A549 (cell line): ENCODE results near the gene RIMBP2.

Source experiments
- CEBPB ChIP-seq, 2 experiments: fragments of >200 bp in 1 of 2; sonication (Bioruptor Twin) in 1 of 2; formaldehyde crosslinking in 1 of 2; IDR thresholded peaks; 2 replicates each; pipeline ENCODE4 v1.6.1; 2012 to 2016
- NR3C1 ChIP-seq: fragments of >200 bp; sonication (Bioruptor Twin); formaldehyde crosslinking; IDR thresholded peaks from 3 replicates; pipeline ENCODE4 v1.6.1; 2017
- POLR2A ChIP-seq: IDR thresholded peaks from 2 replicates; pipeline ENCODE4 v1.6.1; 2012; ENCODE audit warnings: mild to moderate bottlenecking, low read length
- RARB ChIP-seq: fragments of 250-450 bp; sonication (Bioruptor Pico); IDR thresholded peaks from 2 replicates; pipeline ENCODE4 v1.8.0; 2021; ENCODE audit warnings: mild to moderate bottlenecking, moderate library complexity
- RCOR1 ChIP-seq: fragments of 150-350 bp; IDR thresholded peaks from 2 replicates; pipeline ENCODE4 v1.6.1; 2014; ENCODE audit warnings: antibody characterized with exemption, low read length, low read depth
- ZSCAN20 ChIP-seq: fragments of 250-450 bp; sonication (Bioruptor Pico); IDR thresholded peaks from 2 replicates; pipeline ENCODE4 v1.8.0; 2022; ENCODE audit warnings: mild to moderate bottlenecking, moderate library complexity
- TF ChIP-seq, protein P1 (sequence below): IDR thresholded peaks from 2 replicates; pipeline ENCODE4 v1.6.1; 2012
- TF ChIP-seq, protein P2 (sequence below): fragments of >200 bp; sonication (Bioruptor Twin); formaldehyde crosslinking; IDR thresholded peaks from 3 replicates; pipeline ENCODE4 v1.5.1; 2016
- TF ChIP-seq, protein P3 (sequence below): fragments of 200-600 bp; sonication (generic); IDR thresholded peaks from 2 replicates; pipeline ENCODE4 v1.6.1; 2016; ENCODE audit warnings: antibody characterized with exemption, mild to moderate bottlenecking, moderate library complexity
- TF ChIP-seq, protein P4 (sequence below): fragments of 150-350 bp; IDR thresholded peaks from 2 replicates; pipeline ENCODE4 v1.6.1; 2014; ENCODE audit warnings: low read depth, mild to moderate bottlenecking, low read length
- TF ChIP-seq, protein P5 (sequence below): IDR thresholded peaks from 2 replicates; pipeline ENCODE4 v1.6.1; 2012; ENCODE audit warnings: low read depth, borderline replicate concordance

DNA sequence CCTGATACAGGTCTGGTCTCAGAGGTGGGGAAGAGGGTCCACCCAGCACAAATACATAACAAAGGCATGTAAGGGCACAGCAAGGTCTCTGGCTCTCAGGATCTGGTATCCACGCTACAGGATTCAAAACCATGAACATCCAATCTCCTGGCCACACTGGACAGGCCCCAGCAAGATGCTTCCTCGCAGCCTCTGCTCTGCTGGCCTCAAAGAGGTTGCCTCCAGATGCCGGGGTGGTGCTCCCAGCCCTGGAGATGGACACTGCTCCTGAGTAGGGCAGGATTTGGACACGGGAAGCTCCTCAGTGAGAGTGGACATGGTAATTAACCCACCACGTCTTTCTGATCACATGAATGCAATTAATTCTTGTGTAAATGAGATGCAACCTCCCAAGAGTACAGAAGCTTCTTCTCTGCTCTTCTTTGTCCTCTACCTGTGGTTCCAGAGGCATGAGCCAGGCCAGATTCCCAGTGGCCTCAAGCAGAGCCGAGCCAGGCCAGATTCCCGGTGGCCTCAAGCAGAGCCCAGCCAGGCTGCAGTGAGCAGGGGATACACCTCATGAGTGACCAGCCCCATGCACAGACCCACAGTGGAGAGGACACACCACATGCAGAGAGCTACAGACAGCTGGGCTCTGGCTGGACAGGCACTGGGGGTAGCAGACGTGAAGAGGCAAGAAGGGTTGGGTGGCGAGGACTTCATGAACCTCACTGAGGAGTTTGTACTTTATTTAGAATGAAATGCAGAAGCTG lies 192.1 kb downstream of the RIMBP2 start:
- TF ChIP-seq, protein P1, sequence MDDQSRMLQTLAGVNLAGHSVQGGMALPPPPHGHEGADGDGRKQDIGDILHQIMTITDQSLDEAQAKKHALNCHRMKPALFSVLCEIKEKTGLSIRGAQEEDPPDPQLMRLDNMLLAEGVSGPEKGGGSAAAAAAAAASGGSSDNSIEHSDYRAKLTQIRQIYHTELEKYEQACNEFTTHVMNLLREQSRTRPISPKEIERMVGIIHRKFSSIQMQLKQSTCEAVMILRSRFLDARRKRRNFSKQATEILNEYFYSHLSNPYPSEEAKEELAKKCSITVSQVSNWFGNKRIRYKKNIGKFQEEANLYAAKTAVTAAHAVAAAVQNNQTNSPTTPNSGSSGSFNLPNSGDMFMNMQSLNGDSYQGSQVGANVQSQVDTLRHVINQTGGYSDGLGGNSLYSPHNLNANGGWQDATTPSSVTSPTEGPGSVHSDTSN = no peak
- TF ChIP-seq ZSCAN20 (CRISPR knock-in tag) (no peak), RCOR1 (no peak), RARB (CRISPR knock-in tag) (no peak), NR3C1 (no peak), POLR2A (no peak), CEBPB (IDR thresholded peaks at IDR 0.05) (no peak)
- TF ChIP-seq, protein P2, sequence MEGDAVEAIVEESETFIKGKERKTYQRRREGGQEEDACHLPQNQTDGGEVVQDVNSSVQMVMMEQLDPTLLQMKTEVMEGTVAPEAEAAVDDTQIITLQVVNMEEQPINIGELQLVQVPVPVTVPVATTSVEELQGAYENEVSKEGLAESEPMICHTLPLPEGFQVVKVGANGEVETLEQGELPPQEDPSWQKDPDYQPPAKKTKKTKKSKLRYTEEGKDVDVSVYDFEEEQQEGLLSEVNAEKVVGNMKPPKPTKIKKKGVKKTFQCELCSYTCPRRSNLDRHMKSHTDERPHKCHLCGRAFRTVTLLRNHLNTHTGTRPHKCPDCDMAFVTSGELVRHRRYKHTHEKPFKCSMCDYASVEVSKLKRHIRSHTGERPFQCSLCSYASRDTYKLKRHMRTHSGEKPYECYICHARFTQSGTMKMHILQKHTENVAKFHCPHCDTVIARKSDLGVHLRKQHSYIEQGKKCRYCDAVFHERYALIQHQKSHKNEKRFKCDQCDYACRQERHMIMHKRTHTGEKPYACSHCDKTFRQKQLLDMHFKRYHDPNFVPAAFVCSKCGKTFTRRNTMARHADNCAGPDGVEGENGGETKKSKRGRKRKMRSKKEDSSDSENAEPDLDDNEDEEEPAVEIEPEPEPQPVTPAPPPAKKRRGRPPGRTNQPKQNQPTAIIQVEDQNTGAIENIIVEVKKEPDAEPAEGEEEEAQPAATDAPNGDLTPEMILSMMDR = no peak
- TF ChIP-seq, protein P3, sequence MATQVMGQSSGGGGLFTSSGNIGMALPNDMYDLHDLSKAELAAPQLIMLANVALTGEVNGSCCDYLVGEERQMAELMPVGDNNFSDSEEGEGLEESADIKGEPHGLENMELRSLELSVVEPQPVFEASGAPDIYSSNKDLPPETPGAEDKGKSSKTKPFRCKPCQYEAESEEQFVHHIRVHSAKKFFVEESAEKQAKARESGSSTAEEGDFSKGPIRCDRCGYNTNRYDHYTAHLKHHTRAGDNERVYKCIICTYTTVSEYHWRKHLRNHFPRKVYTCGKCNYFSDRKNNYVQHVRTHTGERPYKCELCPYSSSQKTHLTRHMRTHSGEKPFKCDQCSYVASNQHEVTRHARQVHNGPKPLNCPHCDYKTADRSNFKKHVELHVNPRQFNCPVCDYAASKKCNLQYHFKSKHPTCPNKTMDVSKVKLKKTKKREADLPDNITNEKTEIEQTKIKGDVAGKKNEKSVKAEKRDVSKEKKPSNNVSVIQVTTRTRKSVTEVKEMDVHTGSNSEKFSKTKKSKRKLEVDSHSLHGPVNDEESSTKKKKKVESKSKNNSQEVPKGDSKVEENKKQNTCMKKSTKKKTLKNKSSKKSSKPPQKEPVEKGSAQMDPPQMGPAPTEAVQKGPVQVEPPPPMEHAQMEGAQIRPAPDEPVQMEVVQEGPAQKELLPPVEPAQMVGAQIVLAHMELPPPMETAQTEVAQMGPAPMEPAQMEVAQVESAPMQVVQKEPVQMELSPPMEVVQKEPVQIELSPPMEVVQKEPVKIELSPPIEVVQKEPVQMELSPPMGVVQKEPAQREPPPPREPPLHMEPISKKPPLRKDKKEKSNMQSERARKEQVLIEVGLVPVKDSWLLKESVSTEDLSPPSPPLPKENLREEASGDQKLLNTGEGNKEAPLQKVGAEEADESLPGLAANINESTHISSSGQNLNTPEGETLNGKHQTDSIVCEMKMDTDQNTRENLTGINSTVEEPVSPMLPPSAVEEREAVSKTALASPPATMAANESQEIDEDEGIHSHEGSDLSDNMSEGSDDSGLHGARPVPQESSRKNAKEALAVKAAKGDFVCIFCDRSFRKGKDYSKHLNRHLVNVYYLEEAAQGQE = no peak
- TF ChIP-seq, protein P4, sequence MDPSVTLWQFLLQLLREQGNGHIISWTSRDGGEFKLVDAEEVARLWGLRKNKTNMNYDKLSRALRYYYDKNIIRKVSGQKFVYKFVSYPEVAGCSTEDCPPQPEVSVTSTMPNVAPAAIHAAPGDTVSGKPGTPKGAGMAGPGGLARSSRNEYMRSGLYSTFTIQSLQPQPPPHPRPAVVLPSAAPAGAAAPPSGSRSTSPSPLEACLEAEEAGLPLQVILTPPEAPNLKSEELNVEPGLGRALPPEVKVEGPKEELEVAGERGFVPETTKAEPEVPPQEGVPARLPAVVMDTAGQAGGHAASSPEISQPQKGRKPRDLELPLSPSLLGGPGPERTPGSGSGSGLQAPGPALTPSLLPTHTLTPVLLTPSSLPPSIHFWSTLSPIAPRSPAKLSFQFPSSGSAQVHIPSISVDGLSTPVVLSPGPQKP = no peak
- TF ChIP-seq, protein P5, sequence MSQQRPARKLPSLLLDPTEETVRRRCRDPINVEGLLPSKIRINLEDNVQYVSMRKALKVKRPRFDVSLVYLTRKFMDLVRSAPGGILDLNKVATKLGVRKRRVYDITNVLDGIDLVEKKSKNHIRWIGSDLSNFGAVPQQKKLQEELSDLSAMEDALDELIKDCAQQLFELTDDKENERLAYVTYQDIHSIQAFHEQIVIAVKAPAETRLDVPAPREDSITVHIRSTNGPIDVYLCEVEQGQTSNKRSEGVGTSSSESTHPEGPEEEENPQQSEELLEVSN = no peak
